ENCODE results near the gene PPP1R9A.

Gene PPP1R9A

DNA sequence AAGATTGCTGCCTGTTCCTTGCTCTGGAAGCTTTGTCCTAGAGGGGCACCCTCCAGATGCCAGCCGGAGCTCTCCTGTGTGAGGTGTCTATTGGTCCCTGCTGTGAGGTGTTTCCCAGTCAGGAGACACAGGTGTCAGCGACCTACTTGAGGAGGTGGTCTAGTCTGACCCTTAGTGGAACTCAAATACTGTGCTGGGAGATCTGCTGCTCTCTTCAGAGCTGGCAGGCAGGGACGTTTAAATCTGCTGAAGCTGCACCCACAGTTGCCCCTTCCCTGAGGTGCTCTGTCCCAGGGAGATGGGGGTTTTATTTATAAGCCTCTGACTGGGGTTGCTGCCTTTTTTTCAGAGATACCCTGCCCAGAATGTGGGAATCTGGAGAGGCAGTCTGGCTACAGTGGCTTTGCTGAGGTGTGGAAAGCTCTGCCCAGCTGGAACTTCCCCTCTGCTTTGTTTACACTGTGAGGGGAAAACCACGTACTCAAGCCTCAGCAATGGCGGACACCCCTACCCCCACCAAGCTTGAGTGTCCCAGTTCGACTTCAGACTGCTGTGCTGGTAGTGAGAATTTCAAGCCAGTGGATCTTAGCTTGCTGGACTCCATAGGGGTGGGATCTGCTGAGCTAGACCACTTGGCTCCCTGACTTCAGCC, 119.2 kb downstream of the PPP1R9A start:
- DNase-seq (ENCODE audit: low read depth in 4 of 4, low spot score in 1 of 4), result no peak

- no peak for DNase-seq (ENCODE audit: low read depth in 4 of 4, low spot score in 1 of 4)
These were observed 120.0 kb downstream of the PPP1R9A start for GRCh38 chr7:95027234-95027872.

DNA sequence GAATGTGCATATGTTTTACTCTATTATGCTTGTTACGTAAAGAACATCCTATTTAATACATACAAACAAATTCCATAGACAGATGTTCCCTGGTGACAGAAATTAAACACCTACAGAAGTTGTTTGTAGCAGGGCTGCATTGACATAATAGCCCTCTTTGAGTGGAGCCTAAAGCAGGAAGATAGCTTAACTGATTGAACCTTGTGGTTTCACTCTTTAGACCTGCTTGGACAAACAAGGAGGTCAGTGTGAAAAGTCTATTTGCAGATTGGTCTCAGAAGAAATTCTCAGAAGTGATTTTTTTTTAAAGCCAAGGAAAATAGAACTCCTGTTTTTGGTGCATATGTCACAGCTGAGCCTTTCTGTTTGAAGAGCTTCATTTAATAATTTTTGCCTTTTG, 121.3 kb downstream of the PPP1R9A start:
- DNase-seq (ENCODE audit: low read depth in 4 of 4, low spot score in 1 of 4), result no peak

DNA sequence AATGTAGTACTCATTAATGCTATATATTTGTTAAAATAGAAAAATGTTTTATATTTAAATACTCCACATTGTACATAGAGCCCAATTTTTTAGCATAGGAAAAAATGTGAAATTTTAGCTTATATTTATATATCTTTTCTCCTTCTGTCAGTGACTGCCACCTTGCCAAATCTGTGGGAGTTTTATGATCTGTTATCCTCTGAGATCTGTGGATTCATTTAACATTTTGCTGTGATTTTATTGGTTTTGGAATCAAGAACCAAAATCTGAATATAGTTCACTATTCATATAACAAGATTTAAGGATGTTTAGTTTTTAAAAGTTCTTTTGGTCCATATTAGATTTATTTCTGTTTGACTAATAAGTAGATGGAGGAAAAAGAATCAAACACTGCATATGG, 127.9 kb downstream of the PPP1R9A start:
- no peak for DNase-seq (ENCODE audit: low read depth in 4 of 4, low spot score in 1 of 4)

DNA sequence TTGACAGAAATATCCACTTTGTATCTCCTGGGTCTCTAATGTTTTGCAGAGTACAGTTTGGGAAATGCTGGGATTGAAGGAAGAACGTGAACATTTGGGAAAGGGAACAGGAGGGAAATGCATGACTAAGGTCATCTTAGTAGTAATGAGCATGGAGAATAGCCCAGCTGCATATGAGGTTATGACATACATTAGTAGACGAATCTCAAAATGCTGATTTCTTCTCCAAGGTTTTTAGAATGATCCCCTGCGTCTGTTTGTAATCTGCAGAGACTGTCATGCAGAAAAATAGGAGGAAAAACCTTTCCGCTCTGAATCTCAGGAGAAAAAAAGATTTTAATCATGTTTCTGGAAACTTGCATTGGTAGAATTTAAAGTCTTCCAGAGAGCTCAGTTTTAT, 133.6 kb downstream of the PPP1R9A start:
- DNase-seq (ENCODE audit: low read depth in 4 of 4, low spot score in 1 of 4), result no peak

DNA sequence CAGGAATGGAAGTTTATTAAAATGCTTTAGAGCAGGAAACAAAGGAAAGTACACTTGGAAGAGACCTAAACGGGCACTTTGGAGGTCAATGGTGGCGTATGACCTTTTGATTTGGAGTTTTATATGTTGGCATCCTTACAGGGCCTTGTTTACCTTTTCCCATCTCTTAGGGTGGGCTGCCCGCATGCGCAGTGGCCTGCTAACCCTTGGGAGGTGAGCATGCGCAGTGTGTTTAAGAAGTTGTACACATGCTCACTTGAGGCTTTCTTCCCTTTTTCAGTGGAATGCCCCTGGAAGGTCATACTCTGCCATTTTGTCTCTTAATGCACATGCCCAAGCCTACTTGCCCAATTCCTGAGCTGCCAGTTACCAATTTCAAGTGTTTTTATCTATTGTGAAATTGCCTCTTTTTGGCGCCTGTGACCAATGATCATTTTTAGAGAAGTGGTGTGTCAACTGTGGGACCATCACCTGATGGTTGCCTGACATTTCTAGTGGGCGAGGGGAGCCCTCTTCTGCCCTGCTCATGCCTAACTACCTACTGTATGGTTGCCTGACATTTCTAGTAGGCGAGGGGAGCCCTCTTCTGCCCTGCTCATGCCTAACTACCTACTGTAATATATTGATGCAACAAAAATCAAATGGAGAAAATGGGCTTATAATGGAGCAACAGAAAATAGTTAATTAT, 138.0 kb downstream of the PPP1R9A start:
- DNase-seq (ENCODE audit: low read depth in 4 of 4, low spot score in 1 of 4), result no peak

DNA sequence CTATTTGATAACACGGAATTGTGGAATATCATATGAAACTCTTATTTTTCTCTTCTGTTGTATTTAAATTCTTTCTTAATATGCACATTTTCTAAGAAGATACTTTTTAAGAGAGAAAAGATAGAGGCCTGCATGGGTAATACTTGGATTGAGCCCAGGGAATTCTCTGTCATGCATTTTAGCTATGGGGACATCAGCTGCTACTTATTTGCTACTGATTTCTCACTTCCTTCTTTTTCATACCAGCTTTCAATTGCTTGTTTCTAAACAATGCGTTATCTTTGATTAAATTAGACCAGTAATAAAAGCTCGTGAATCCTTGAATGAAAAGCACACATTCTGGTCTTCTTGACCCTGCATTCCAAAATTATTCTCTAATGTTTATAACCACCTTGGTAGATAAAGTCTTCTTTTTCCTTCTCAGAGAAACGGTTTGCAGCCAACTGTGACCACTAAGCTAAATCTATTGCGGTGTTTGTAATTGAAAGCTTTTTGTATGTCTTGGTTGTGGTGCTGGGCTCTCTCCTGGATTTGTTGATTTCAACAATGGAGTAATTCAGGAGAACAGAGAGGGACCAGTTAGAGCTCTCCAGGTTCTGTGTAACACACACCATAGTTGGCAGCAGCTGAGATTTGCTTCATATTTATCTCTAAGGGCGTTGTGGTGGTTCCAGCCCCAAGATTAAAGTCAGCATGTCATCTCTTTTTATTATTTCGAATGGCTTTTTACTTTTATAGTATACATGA, 139.3 kb downstream of the PPP1R9A start:
- DNase-seq (ENCODE audit: low read depth in 4 of 4, low spot score in 1 of 4), result no peak

- no peak for DNase-seq (ENCODE audit: low read depth in 4 of 4, low spot score in 1 of 4)
These were observed 139.9 kb downstream of the PPP1R9A start for GRCh38 chr7:95047291-95047690.

DNA sequence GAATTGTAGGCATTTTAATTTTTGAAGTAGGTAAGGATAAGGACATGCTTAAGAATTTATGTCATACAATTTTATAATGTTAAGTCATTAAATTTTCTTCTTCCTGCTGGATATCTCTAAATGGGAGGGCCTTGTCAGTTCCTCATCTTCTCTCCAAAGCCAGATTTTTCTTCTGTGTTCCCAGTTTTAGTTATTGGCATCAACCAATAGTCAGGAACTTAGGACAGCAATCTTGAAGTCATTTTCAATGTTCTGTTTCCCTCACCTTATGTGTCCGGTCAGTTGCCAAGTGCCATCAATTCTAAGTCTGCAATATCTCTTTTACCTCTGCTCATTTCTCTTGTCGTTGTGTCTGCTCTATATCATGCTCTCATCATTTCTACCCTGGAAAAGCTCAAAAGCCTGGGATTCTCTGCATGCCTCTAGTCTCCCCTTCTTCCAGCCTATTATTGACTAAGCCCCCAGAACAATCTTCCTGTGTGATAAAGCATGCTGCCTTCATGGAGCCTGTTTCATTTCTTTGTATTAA, 145.2 kb downstream of the PPP1R9A start:
- no peak for DNase-seq (ENCODE audit: low read depth in 4 of 4, low spot score in 1 of 4)

GRCh38 chr7:95054386-95054785, 147.0 kb downstream of the PPP1R9A start:
- no peak for DNase-seq (ENCODE audit: low read depth in 4 of 4, low spot score in 1 of 4)

DNA sequence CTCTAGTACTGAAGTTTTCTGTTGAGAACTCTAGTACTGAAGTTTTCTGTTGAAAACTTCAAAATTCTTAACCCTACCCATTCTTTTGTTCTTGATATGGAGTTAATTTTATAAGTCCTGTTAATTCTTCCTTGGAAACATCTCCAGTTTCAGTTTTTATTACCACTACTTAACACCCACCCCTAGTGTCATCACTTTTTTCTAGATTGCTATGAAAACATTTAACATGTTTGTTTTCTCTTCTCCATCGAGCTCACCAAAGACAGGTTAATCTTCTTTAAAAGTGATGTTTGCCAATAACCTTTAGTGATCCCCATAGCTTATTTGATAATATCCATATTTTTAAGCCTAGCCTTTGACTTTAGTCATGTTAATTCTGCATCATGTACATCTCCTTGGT, 147.9 kb downstream of the PPP1R9A start:
- no peak for DNase-seq (ENCODE audit: low read depth in 4 of 4, low spot score in 1 of 4)

GRCh38 chr7:95056107-95056739, 148.8 kb downstream of the PPP1R9A start:
- no peak for DNase-seq (ENCODE audit: low read depth in 4 of 4, low spot score in 1 of 4)

DNA sequence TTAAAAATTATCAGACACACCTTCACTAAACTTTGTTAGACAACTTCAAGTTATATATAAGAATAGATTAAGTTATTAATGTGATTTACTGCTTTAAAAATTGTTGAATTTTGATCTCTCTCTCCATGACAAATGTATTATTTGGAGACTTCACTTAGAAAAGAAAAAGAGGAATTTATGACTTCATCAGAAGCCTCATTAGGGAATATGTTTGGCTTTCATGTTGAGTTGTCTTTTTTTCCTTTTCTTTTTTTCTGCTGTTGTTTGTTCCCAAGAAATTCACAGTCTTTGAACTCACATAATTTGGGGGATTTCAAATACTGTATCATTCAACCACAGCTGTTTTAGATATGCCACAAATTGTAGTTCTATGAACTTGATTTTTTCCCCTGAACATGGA, 149.5 kb downstream of the PPP1R9A start:
- DNase-seq (ENCODE audit: low read depth in 4 of 4, low spot score in 1 of 4), result no peak

DNA sequence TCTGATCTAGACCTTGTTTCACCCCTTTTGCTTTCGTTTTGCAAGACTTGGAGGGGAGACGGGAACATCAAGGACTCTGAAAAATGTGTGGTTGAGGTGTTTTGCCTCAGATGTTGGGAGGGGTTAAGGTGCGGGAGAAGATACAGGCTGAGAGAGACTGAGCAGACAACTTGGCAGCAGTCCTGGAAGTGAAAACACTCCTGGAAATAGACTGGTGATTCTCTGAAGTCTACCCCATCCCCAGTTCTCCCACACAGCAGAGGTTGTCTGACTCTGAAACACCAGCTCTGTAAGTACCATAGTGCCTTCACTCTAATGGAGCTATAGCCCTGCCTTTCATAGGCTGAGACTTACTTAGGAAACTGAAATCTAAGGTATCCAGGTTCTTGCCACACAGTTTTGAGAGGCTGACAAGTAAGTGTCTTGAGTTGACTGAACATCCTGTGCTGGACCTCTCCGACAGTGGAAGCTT, 152.5 kb downstream of the PPP1R9A start:
- DNase-seq (ENCODE audit: low read depth in 4 of 4, low spot score in 1 of 4), result no peak

DNA sequence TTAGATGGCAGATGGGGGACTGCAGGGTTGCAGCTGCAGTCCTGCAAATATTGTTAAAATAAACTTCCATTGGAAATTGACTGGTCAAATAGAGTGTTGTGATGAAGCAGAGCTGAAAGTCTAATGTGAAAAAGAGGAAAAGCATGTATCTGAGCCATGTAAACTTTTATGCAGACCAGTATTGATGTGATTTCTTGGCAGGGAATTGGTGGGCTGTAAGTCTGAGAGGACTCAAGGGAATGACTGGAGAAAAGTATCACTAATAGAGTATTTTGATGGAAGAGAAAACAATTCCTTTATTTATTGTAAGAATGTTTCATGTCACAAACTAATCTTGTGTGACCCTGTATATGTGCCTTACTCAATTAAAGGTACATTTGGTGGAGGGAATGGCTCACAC, 155.5 kb downstream of the PPP1R9A start:
- no peak for DNase-seq (ENCODE audit: low read depth in 4 of 4, low spot score in 1 of 4)

DNA sequence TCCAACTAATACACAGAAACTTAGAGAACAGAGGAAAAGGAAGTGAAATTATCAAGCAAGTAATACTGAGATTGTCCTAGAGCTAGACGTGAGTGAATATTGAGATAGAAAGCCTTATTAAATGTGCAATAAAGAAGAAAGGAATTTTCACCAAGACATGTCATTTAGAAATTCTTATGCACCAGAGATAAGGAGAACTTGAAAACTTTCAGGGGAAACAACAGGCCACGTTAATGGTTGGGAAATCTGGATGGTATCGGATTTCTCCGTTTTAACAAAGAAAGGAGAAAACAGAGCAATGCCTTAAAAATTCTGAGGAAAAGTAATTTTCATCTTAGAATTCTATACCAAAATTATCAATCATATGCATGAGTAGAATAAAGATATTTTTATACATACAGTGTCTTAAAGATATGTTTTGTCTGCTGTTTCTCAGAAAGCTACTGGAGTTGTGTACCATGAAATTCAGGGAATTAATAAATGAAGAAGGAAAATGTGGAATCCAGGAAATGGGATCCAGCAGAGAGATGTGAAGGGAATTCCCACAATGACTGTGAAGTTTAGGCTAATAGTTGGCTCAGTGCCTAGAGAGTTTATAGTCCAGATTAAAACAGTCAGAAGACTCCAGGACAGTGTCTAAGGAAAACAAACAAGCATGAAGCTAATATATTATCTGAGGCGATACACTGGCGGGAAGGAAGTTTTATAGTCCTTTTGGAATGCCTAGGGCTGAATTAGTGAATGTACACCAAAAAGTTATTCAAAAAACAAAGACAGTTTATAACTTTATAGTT, 159.5 kb downstream of the PPP1R9A start:
- DNase-seq (ENCODE audit: low read depth in 4 of 4, low spot score in 1 of 4), result no peak

DNA sequence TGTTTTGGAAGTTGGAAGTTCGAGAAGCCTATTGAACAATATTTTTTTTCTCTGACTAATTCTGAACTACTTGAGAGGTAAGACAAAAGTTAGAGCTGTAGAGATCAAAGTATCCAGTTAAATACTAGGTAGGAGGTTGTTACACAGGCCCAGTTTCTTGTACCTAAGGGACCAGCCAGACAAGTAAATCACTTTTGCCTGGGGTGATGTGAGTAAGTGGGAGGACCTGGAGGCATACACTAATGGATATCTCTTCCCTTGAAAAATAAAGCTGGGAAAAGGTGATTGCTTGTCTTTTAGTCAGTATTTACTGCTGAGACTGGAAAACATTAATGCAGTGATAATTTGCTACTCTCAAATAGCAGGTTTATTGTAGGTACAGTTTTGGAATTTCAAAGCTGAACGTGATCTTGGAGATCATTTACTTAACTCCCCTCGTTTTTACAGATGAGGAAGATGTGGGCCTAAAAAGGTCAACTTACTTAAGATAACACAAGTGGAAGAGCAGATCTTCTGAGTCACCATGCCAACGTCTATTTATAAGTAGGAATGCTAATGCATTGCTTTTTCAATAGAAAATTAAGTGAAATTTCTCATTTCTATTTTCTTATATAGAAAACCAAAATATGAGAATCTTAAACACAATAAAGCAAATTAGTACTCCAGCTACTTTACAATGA, 181.3 kb downstream of the PPP1R9A start:
- no peak for DNase-seq (ENCODE audit: low read depth in 4 of 4, low spot score in 1 of 4)

GRCh38 chr7:95089414-95090315, 182.3 kb downstream of the PPP1R9A start:
- no peak for DNase-seq (ENCODE audit: low read depth in 4 of 4, low spot score in 1 of 4)

DNA sequence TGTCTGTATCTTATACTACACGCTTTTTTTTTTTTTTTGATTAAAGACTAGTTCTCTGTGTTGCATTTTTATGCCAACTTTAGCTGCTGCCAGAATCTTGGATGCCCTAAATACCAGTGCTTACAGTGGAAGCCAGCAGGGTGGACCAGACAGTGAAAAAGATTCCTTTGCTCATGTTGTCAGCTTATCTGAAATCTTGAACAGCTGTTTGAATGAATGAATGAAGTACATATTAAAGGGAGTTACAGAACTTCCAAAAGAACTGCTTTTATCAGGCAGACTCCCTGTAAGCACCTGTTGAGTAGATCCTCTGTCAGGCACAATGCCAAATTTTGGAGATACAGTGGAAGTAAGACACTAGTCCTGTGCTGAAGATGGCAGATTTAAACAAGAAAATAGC, 184.9 kb downstream of the PPP1R9A start:
- no peak for DNase-seq (ENCODE audit: low read depth in 4 of 4, low spot score in 1 of 4)

All from stimulated activated CD4-positive, alpha-beta T cell treated with anti-CD3 and anti-CD28 coated beads, Interleukin-1b, Interleukin-23, amount 100 ng/mL, for 24 hours (primary cell).